Upper lobe of left lung (tissue), 6 donors: ENCODE data around the gene HIKESHI. TPM values are rescaled to one million over a fixed set of nuclear protein-coding genes. Genes with fewer than 3 reads are reported as not detected.
A peak's percentile ranks its signal among the peaks of the same experiment; 100 is the strongest.

Experiments
- ATAC-seq, 2 donors: fragments of 200-7000 bp; cut with Tn5 transposase; one replicate each; pipeline ENCODE4 v1.9.1; 2022; ENCODE audit warnings: mild to moderate bottlenecking in 2 of 2, moderate library complexity in 2 of 2; ENCODE audit not compliant: low FRiP score in 2 of 2
- DNase-seq, 2 donors: peaks; one replicate each; pipeline ENCODE4 v3.0.0-alpha.2; 2019 to 2020
- H3K27ac ChIP-seq, 4 donors: fragments of 200-600 bp; sonication (generic); one replicate each; pipeline ENCODE4 v1.5.1; 2016 to 2019
- H3K27me3 ChIP-seq, 4 donors: fragments of 200-600 bp; sonication (generic); one replicate each; pipeline ENCODE4 v1.5.1; 2017 to 2019
- H3K36me3 ChIP-seq, 4 donors: fragments of 200-600 bp; sonication (generic); one replicate each; pipeline ENCODE4 v1.5.1; 2016 to 2019
- H3K4me1 ChIP-seq, 4 donors: fragments of 200-600 bp; sonication (generic); one replicate each; pipeline ENCODE4 v1.5.1; 2018 to 2019
- H3K4me3 ChIP-seq, 4 donors: fragments of 200-600 bp; sonication (generic); one replicate each; pipeline ENCODE4 v1.5.1; 2017 to 2019; ENCODE audit warnings: mild to moderate bottlenecking in 2 of 4, moderate library complexity in 1 of 4
- H3K9me3 ChIP-seq, 4 donors: fragments of 200-600 bp; sonication (generic); one replicate each; pipeline ENCODE4 v1.5.1; 2018 to 2019
- EP300 ChIP-seq, 4 donors: sonication (generic); formaldehyde crosslinking; IDR thresholded peaks; one replicate each; pipeline ENCODE4 v1.5.1; 2017; ENCODE audit warnings: antibody characterized with exemption in 4 of 4, control low read depth in 2 of 4
- POLR2A ChIP-seq, 4 donors: fragments of 450-650 bp; IDR thresholded peaks; one replicate each; pipeline ENCODE4 v1.5.1; 2016 to 2017; ENCODE audit warnings: antibody characterized with exemption in 4 of 4, mild to moderate bottlenecking in 2 of 4
- POLR2AphosphoS5 ChIP-seq, 2 donors: sonication (generic); formaldehyde crosslinking; IDR thresholded peaks; one replicate each; pipeline ENCODE4 v1.5.1; 2017; ENCODE audit warnings: antibody characterized with exemption in 2 of 2
- WGBS, 2 donors: methylation state at CpG; one replicate each; pipeline ENCODE4 v1.1.5; 2017 to 2018; 5-methylcytosine and 5-hydroxymethylcytosine counted together
- small RNA-seq, 4 donors: library from RNA; depleted of rRNA; stranded (forward); fragments of <200 nt; gene quantifications; one replicate each; pipeline ENCODE3, GENCODE V24; 2016
- total RNA-seq, 6 donors: library from RNA; depleted of rRNA in 4 of 6; stranded (reverse); fragments of >200 nt in 4 of 6; gene quantifications; one replicate each; pipeline versions ENCODE4 v1.1.0 to v1.2.1, GENCODE V29; 2016 to 2021
- TF ChIP-seq, protein P1 (sequence below), 6 experiments: fragments of 450-650 bp in 4 of 6; fragments of 200-600 bp in 2 of 6; sonication (generic) in 2 of 6; IDR thresholded peaks; one replicate each; pipeline ENCODE4 v1.5.1; 2016 to 2019; ENCODE audit warnings: antibody characterized with exemption in 6 of 6
- donor health status: DM: no; HTN: no; CAD: no; lungs with moderate emphysema.
- donor health status: DM: no; HTN: yes; CAD: no; lungs with severe emphysema.

HIKESHI gene
- total RNA-seq, 6 donors from 2014 or later = 7.7 to 31.9 (median 24.2) TPM

DNA sequence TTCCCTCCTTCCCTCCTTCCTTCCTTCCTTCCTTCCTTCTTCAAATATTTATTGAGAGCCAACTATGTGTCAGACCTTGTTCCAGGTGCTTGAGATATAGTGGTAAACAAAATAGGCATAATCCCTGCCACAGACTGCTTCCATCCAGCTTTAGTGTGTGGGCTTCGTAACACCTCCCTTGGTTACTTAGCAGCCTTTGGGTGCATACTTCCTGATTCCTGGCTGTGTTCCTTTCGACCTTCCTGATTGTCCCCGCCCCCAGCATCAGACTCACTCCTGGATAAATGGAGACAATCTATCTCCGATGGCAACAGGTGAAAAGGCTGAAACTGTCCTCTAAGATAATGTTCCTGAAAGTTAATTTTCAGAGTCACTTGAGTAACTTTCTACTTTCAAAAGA, 86.2 kb downstream of the HIKESHI start:
- H3K36me3 ChIP-seq = no peaks in the 10 kb centered on the region
- no peaks in the 10 kb centered on the region for H3K27me3 ChIP-seq
- H3K4me1 ChIP-seq = no peaks in the 10 kb centered on the region
- no peaks in the 10 kb centered on the region for H3K9me3 ChIP-seq
- H3K4me3 ChIP-seq = no peak overlapping the region
- no peak for DNase-seq
- no peak for ATAC-seq
- H3K27ac ChIP-seq = no peak overlapping the region
- TF ChIP-seq EP300 (IDR thresholded peaks at IDR 0.05) (no peak), POLR2AphosphoS5 (IDR thresholded peaks at IDR 0.05) (no peak), POLR2A (IDR thresholded peaks at IDR 0.05) (no peak)
- TF ChIP-seq, protein P1, sequence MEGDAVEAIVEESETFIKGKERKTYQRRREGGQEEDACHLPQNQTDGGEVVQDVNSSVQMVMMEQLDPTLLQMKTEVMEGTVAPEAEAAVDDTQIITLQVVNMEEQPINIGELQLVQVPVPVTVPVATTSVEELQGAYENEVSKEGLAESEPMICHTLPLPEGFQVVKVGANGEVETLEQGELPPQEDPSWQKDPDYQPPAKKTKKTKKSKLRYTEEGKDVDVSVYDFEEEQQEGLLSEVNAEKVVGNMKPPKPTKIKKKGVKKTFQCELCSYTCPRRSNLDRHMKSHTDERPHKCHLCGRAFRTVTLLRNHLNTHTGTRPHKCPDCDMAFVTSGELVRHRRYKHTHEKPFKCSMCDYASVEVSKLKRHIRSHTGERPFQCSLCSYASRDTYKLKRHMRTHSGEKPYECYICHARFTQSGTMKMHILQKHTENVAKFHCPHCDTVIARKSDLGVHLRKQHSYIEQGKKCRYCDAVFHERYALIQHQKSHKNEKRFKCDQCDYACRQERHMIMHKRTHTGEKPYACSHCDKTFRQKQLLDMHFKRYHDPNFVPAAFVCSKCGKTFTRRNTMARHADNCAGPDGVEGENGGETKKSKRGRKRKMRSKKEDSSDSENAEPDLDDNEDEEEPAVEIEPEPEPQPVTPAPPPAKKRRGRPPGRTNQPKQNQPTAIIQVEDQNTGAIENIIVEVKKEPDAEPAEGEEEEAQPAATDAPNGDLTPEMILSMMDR (IDR thresholded peaks at IDR 0.05) = no peak
- WGBS, 2 donors = 65 to 69% methylated on average over 4 of the region's 4 CpGs

DNA sequence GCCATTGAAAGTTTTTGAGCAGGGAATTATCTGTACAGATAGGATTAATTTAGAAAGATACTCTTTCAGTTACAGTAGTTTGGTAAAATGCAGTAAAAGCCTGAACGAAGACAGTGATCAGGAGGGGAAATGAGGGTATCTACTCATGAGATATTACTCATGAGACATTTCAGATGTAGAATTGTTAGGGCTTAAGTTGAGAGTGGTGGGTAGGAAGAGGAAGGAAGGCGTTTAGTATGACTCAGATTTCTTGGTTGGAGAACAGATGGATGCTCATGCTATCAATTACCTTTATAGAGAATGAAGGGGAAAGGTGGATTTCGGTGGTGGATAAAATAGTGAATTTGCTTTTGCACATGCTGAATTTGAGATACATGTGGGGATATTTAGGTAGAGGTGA, 88.4 kb downstream of the HIKESHI start:
- H3K4me1 ChIP-seq = no peaks in the 10 kb centered on the region
- H3K27me3 ChIP-seq = no peaks in the 10 kb centered on the region
- DNase-seq (no peak), ATAC-seq (no peak)
- H3K27ac ChIP-seq = no peak overlapping the region
- TF ChIP-seq POLR2AphosphoS5 (IDR thresholded peaks at IDR 0.05) = no peak
- no peak for TF ChIP-seq POLR2A (IDR thresholded peaks at IDR 0.05)
- TF ChIP-seq EP300 (IDR thresholded peaks at IDR 0.05) = no peak
- TF ChIP-seq, protein P1 (IDR thresholded peaks at IDR 0.05) = no peak
- H3K36me3 ChIP-seq = no peaks in the 10 kb centered on the region
- no peaks in the 10 kb centered on the region for H3K9me3 ChIP-seq
- WGBS, 2 donors = 88 to 90% methylated on average over 3 of the region's 3 CpGs
- no peak overlapping the region for H3K4me3 ChIP-seq

DNA sequence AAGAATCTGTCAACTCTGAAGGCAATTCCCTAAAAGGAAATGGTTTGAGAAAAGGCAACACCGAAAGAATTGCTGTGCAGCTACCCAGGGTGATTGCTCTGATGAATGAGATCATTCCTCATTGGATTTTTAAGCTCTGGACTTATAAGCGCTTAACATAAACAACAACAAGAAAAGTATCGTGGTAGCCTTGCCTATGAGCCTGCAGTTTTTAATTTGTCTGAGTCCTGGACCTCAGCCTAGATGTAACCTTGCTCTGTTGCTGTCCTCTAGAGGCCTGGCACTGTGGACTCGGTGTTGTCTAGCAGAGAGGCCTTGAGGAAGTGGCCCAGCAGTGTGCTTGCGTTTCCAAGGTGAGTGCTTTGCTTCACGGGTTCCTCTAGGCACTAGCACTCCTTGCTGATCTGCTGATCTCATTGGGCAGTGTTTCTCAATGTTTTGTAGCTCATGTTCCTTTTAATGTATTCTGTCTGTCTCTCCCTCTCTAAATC, 93.1 kb downstream of the HIKESHI start:
- WGBS, 2 donors = 48 to 65% methylated on average over 5 to 6 of the region's 6 CpGs
- TF ChIP-seq, protein P1 (IDR thresholded peaks at IDR 0.05) = no peak
- TF ChIP-seq POLR2A (IDR thresholded peaks at IDR 0.05) (no peak), POLR2AphosphoS5 (IDR thresholded peaks at IDR 0.05) (no peak), EP300 (IDR thresholded peaks at IDR 0.05) (no peak)
- ATAC-seq (peak in 1 of 2 donors; percentile 51), DNase-seq (no peak)
- Histone ChIP-seq H3K4me1 (no peaks in the 10 kb centered on the region), H3K9me3 (no peaks in the 10 kb centered on the region), H3K27ac (no peak overlapping the region), H3K27me3 (no peaks in the 10 kb centered on the region), H3K4me3 (no peak overlapping the region), H3K36me3 (no peaks in the 10 kb centered on the region)

Small RNA genes lying within 50 kb of the gene (small RNA-seq; reads per million reads assigned to genes)
- 0 reads per million in 4 donors for gene RN7SL225P

Other genes with a start within 250 kb of the HIKESHI start
- 100 to 1,000 TPM; 144 to 294 (median 198) TPM for gene PICALM, start 233.2 kb upstream of the HIKESHI start, total RNA-seq
- 10 to 100 TPM in 5 of 6 donors, 1 to 10 TPM in 1; 6.7 to 43.1 (median 16.0) TPM for gene EED, start 57.5 kb upstream of the HIKESHI start, total RNA-seq
- gene CCDC81, start 72.6 kb downstream of the HIKESHI start, total RNA-seq = 10 to 100 TPM in 1 of 6 donors, 1 to 10 TPM in 4, under 1 TPM in 1; 0.52 to 10.5 (median 2.7) TPM